Cardiac fibroblast (primary cell): ENCODE measurements around the gene NFIX.
"Not testable (repeated sequence)": the region's sequence is repeated elsewhere in the genome, so short reads cannot be mapped to it uniquely, and the experiment has no call there.

Source experiments
- DNase-seq, 2 donors: peaks; one replicate each; pipeline versions ENCODE4 v3.0.0 to v3.0.0-alpha.2; 2010; ENCODE audit warnings: low read depth in 2 of 2
- H3K4me3 ChIP-seq, 2 donors: replicated peaks in 1 of 2; 1 replicate in 1 of 2; 2 replicates in 1 of 2; pipeline ENCODE4 v1.5.1; 2011; ENCODE audit warnings: low read depth in 2 of 2, low read length in 2 of 2, mild to moderate bottlenecking in 2 of 2, moderate library complexity in 1 of 2
- TF ChIP-seq, protein P1 (sequence below): IDR thresholded peaks from one replicate; pipeline ENCODE4 v1.5.1; 2011; ENCODE audit warnings: low read depth, mild to moderate bottlenecking, low read length, inconsistent platforms

The NFIX gene

DNA sequence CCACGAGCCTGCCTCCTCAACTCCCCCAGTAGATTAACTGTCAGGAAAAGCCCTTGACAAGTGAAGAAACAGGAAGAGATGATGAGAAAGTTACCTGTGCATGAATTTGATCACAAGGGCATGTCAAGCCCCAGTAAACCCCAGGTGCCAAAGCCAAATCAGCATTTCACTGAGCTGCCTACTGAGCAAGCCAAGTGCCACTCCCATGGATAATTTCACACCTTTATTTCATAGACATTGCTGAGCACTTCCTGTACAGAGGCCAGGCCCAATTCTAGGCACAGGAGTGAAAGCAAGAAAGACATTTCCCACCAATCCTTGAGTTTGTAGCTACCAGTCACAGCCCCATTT lies 40.7 kb upstream of the NFIX start:
- H3K4me3 ChIP-seq, result no peak overlapping the region
- TF ChIP-seq, protein P1, sequence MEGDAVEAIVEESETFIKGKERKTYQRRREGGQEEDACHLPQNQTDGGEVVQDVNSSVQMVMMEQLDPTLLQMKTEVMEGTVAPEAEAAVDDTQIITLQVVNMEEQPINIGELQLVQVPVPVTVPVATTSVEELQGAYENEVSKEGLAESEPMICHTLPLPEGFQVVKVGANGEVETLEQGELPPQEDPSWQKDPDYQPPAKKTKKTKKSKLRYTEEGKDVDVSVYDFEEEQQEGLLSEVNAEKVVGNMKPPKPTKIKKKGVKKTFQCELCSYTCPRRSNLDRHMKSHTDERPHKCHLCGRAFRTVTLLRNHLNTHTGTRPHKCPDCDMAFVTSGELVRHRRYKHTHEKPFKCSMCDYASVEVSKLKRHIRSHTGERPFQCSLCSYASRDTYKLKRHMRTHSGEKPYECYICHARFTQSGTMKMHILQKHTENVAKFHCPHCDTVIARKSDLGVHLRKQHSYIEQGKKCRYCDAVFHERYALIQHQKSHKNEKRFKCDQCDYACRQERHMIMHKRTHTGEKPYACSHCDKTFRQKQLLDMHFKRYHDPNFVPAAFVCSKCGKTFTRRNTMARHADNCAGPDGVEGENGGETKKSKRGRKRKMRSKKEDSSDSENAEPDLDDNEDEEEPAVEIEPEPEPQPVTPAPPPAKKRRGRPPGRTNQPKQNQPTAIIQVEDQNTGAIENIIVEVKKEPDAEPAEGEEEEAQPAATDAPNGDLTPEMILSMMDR, result no peak
- no peak for DNase-seq

- DNase-seq, result not testable (repeated sequence)
- H3K4me3 ChIP-seq, result peak overlapping the region; percentile 95 to 99
These were observed 39.7 kb upstream of the NFIX start for GRCh38 chr19:12955575-12955974.

- DNase-seq, result no peak
- peak overlapping the region; percentile 95 to 99 for H3K4me3 ChIP-seq
- TF ChIP-seq, protein P1, result no peak
These were observed 39.3 kb upstream of the NFIX start for GRCh38 chr19:12955996-12956395.

DNA sequence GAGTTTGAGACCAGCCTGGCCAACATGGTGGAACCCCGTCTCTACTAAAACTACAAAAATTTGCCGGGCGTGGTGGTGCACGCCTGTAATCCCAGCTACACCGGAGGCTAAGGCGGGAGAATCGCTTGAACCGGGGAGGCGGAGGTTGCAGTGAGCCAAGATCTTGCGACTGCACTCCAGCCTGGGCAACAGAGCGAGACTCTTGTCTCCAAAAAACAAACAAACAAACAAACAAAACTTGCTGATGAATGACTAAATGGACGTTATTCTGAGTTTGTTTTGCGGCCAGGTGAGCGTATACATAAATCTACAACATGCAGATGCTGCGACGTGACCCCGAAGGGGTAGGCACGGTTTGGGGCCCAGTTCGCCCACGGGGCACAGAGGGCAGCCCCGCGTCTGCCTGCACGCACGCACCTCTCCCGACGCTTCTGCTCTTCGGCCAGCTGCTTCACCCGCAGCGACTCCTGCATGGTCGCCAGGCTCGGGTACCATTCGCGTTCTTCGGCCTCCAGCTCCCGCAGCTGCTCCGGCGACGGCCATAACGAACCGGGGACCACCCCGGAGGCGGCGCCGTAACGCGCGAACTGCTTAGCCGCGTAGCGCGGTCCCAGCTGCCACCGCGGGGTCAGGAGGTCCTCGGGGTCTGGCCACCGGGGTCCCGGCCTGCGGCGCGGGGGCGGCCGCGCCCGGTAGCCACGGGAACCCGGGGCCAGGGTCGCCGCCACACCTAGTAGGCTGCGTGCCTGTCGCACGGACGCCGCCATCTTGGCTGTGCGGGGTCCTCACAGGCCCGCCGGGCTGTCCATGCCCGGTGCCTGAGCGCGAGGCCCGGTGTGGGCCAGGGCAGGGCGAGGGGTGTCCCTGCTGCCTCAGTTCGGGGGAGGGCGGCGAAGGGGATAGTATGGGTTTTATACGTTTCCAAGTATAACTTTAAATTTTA lies 38.6 kb upstream of the NFIX start, which contains the start of gene GADD45GIP1:
Gene GADD45GIP1, minus strand, starts transcription at position 778 of the 943 bp plus-strand sequence. Its CDS starts 11 bp downstream, at position 767.
- peak; percentile 79 to 80 for DNase-seq
- peak within 1 kb of the TSS; percentile 95 to 99 for H3K4me3 ChIP-seq
- TF ChIP-seq, protein P1, result no peak

DNA sequence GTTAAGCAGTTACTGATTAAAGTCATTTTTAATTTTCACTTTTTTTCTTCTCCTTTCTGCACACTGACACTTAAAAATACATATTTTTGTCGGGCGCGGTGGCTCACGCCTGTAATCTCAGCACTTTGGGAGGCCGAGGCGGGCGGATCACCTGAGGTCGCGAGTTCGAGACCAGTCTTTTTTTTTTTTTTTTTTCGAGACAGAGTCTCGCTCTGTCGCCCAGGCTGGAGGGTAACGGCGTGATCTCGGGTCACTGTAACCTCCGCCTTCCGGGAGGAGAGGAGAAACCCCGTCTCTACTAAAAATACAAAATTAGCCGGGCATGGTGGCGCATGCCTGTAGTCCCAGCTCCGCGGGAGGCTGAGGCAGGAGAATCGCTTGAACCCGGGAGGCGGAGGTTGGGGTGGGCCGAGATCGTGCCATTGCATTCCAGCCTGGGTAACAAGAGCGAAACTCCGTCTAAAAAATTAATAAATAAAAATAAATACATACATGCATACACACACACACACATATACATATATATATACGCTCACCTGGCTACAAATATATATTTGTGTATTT lies 37.8 kb upstream of the NFIX start:
- not testable (repeated sequence) for DNase-seq
- H3K4me3 ChIP-seq, result peak overlapping the region; percentile 95 to 99

- no peak for DNase-seq
- TF ChIP-seq, protein P1, result no peak
- no peak overlapping the region for H3K4me3 ChIP-seq
These were observed 35.8 kb upstream of the NFIX start for GRCh38 chr19:12959481-12959880.

GRCh38 chr19:12965017-12965811 lies 30.1 kb upstream of the NFIX start:
- peak; percentile 77 to 81 for DNase-seq
- TF ChIP-seq, protein P1, result peak; percentile 88
- peak overlapping the region; percentile 45 to 65 for H3K4me3 ChIP-seq
